Measurements from ENCODE around the gene ATAD3B.
"Not testable (repeated sequence)": the region's sequence is repeated elsewhere in the genome, so short reads cannot be mapped to it uniquely, and the experiment has no call there.

Gene ATAD3B

DNA sequence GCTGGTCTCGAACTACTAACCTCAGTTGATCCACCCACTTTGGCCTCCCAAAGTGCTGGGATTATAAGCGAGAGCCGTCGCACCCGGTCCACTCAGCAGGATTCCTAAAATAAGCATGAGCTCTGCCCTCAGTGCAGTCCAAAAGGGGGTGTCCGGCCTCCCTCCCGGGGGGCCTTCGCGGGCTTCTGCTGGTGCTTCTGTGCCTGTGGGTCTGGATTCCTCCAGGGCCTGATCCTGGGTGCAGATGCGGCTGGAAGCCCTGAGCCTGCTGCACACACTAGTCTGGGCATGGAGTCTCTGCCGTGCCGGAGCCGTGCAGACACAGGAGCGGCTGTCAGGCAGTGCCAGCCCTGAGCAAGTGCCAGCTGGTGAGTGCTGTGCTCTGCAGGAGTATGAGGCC, 45.4 kb downstream of the ATAD3B start:
- not testable (repeated sequence) for H3K4me1 ChIP-seq (ENCODE audit: control insufficient read depth, insufficient read depth, low read length, poor library complexity, severe bottlenecking); H3K9me3 ChIP-seq (ENCODE audit: control insufficient read depth, low read length); H3K4me3 ChIP-seq (ENCODE audit: extremely low read depth, insufficient read depth, low read length, poor library complexity, severe bottlenecking); H3K27ac ChIP-seq (ENCODE audit: low read depth, low read length, severe bottlenecking)
- peaks cover 44% of the 10 kb centered on the region for H3K36me3 ChIP-seq (ENCODE audit: control insufficient read depth, insufficient read depth, low read length)
- 88 to 96% methylated on average over 7 to 10 of the region's 14 CpGs for WGBS, 2 experiments (ENCODE audit: insufficient coverage in 2 of 2)

DNA sequence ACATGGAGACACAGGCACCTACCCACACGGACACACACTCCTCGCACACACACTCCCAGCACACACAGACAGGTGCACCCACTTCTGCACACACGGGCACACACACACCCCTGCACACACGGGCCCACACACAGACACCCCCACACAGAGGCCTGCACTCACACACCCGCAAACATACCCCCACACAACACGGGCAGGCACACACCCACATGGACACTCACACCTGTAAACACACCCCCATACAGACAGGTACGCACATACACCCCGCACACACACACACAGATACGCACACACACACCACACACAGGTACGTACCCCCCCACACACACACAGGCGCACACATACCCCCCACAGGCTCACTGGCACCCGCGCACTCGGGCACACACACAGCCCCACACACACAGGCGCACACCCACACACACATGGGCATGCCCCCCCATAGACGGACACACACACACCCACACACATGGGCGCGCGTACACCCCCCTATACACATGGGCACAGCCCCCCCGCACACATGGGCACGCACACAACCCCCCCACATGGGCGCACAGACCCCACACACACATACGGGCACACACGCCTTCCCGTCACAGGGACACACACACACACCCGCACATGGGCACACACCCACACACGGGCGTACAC, 46.5 kb downstream of the ATAD3B start:
- H3K36me3 ChIP-seq (ENCODE audit: control insufficient read depth, insufficient read depth, low read length) = peaks cover 45% of the 10 kb centered on the region
- no peak overlapping the region for H3K4me3 ChIP-seq (ENCODE audit: extremely low read depth, insufficient read depth, low read length, poor library complexity, severe bottlenecking)
- no peak overlapping the region for H3K27ac ChIP-seq (ENCODE audit: low read depth, low read length, severe bottlenecking)
- H3K9me3 ChIP-seq (ENCODE audit: control insufficient read depth, low read length) = no peaks in the 10 kb centered on the region
- WGBS, 2 experiments (ENCODE audit: insufficient coverage in 2 of 2) = 93 to 100% methylated on average over 3 to 9 of the region's 28 CpGs
- H3K4me1 ChIP-seq (ENCODE audit: control insufficient read depth, insufficient read depth, low read length, poor library complexity, severe bottlenecking) = no peaks in the 10 kb centered on the region

DNA sequence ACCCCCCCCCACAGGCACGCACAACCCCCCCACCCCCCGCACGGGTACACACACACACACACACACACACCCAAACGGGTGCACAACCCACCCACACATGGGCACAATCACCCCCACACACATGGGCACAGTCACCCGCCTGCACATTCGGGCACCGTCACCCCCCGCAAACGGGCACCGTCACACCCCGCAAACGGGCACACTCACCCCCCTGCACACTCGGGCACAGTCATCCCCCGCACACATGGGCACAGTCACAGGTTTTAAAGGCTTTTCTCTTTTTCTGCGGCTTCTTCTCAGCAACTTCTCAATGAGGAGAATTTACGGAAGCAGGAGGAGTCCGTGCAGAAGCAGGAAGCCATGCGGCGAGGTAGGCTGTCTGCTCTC, 47.0 kb downstream of the ATAD3B start:
- H3K4me3 ChIP-seq (ENCODE audit: extremely low read depth, insufficient read depth, low read length, poor library complexity, severe bottlenecking); H3K9me3 ChIP-seq (ENCODE audit: control insufficient read depth, low read length); H3K4me1 ChIP-seq (ENCODE audit: control insufficient read depth, insufficient read depth, low read length, poor library complexity, severe bottlenecking); H3K27ac ChIP-seq (ENCODE audit: low read depth, low read length, severe bottlenecking): not testable (repeated sequence)
- WGBS, 2 experiments (ENCODE audit: insufficient coverage in 2 of 2) = 92 to 95% methylated on average over 2 to 9 of the region's 19 CpGs
- peaks cover 50% of the 10 kb centered on the region for H3K36me3 ChIP-seq (ENCODE audit: control insufficient read depth, insufficient read depth, low read length)

DNA sequence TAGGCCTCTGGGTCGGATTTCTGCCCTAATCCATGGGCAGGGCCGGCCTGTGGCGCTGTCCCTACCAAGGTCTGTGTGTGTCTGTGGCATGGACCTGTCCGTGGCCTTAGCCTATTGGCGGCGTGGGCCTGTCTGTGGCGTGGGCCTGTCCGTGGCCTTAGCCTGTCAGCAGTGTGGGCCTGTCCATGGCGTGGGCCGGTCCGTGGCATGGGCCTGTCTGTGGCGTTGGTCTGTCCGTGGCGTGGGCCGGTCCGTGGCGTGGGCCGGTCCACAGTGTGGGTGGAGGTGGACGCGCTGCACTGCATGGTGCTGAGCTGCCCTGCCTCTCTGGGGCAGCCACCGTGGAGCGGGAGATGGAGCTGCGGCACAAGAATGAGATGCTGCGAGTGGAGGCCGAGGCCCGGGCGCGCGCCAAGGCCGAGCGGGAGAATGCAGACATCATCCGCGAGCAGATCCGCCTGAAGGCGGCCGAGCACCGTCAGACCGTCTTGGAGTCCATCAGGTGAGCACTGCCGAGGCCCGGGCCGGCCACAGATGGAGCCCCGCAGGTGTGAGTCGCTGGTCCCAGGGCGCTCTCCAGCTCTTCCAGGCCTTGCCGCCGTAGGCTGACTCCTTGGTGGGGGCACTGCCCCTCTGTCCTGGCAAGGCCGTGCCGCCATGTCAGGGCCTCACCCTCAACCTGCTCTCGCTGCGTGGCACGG, 48.4 kb downstream of the ATAD3B start:
- not testable (repeated sequence) for H3K4me1 ChIP-seq (ENCODE audit: control insufficient read depth, insufficient read depth, low read length, poor library complexity, severe bottlenecking); H3K9me3 ChIP-seq (ENCODE audit: control insufficient read depth, low read length); H3K27ac ChIP-seq (ENCODE audit: low read depth, low read length, severe bottlenecking); H3K4me3 ChIP-seq (ENCODE audit: extremely low read depth, insufficient read depth, low read length, poor library complexity, severe bottlenecking)
- 96 to 97% methylated on average over 31 to 40 of the region's 51 CpGs for WGBS, 2 experiments (ENCODE audit: insufficient coverage in 2 of 2)
- peaks cover 49% of the 10 kb centered on the region for H3K36me3 ChIP-seq (ENCODE audit: control insufficient read depth, insufficient read depth, low read length)

DNA sequence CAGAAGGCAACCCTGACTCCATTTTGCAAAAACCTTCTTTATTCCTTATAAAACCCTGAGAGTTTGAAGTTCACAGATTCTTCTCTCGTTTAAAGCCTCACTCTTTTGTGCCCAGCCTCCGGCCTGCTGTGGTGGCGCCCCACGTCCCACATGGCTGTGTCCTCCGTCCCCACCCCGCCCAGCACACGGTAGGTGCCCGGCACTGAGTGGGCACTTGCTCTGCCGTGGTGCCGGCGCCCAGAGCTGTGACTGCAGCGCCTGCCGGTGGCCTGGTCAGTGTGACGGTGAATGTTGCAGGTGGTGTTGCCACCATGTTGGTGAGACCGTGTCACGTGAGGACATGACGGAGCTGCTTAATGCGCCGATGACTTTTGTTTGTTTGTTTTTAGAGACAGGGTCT, 49.8 kb downstream of the ATAD3B start:
- H3K9me3 ChIP-seq (ENCODE audit: control insufficient read depth, low read length) = no peaks in the 10 kb centered on the region
- H3K4me3 ChIP-seq (ENCODE audit: extremely low read depth, insufficient read depth, low read length, poor library complexity, severe bottlenecking) = no peak overlapping the region
- H3K36me3 ChIP-seq (ENCODE audit: control insufficient read depth, insufficient read depth, low read length) = peaks cover 51% of the 10 kb centered on the region
- WGBS, 2 experiments (ENCODE audit: insufficient coverage in 2 of 2) = 97 to 99% methylated on average over 17 to 18 of the region's 19 CpGs
- no peak overlapping the region for H3K27ac ChIP-seq (ENCODE audit: low read depth, low read length, severe bottlenecking)
- H3K4me1 ChIP-seq (ENCODE audit: control insufficient read depth, insufficient read depth, low read length, poor library complexity, severe bottlenecking) = no peaks in the 10 kb centered on the region

DNA sequence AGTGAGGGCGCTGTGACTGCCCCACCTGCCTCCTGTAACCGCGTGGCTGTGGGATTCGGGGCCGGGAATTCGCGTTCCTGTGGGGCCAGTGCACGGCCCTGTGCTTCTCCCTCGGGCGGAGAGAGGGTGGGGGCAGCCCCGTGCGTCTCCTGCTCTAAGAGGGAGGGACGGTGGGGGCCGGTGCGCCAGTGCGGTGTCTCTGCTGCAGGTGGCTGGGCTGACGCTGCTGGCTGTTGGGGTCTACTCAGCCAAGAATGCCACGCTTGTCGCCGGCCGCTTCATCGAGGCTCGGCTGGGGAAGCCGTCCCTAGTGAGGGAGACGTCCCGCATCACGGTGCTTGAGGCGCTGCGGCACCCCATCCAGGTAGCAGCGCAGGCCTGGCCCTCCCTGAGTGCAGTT, 51.0 kb downstream of the ATAD3B start:
- H3K27ac ChIP-seq (ENCODE audit: low read depth, low read length, severe bottlenecking); H3K4me1 ChIP-seq (ENCODE audit: control insufficient read depth, insufficient read depth, low read length, poor library complexity, severe bottlenecking); H3K4me3 ChIP-seq (ENCODE audit: extremely low read depth, insufficient read depth, low read length, poor library complexity, severe bottlenecking); H3K9me3 ChIP-seq (ENCODE audit: control insufficient read depth, low read length): not testable (repeated sequence)
- H3K36me3 ChIP-seq (ENCODE audit: control insufficient read depth, insufficient read depth, low read length) = peaks cover 47% of the 10 kb centered on the region
- WGBS, 2 experiments (ENCODE audit: insufficient coverage in 2 of 2) = 96 to 98% methylated on average over 7 to 19 of the region's 30 CpGs

DNA sequence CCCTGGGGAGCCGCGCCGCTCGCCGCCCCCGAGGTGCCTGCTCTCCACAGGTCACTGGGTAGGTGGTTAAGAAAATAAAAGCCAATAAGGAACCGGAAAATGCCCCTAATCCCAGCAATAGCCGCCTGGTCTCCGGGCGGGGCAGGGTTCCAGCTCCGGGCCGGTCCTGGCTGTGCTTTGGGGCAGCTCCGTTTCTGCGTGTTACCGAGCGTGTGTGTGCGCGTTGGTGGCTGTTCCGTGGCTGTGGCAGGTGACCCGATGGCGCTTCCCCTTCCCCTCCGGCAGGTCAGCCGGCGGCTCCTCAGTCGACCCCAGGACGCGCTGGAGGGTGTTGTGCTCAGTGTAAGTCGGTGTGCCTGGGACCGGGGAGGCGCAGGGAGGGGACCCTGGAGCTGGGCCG, 51.7 kb downstream of the ATAD3B start:
- WGBS, 2 experiments (ENCODE audit: insufficient coverage in 2 of 2) = 92 to 97% methylated on average over 16 to 26 of the region's 31 CpGs
- H3K4me1 ChIP-seq (ENCODE audit: control insufficient read depth, insufficient read depth, low read length, poor library complexity, severe bottlenecking); H3K9me3 ChIP-seq (ENCODE audit: control insufficient read depth, low read length); H3K4me3 ChIP-seq (ENCODE audit: extremely low read depth, insufficient read depth, low read length, poor library complexity, severe bottlenecking); H3K27ac ChIP-seq (ENCODE audit: low read depth, low read length, severe bottlenecking): not testable (repeated sequence)
- H3K36me3 ChIP-seq (ENCODE audit: control insufficient read depth, insufficient read depth, low read length) = peaks cover 48% of the 10 kb centered on the region

DNA sequence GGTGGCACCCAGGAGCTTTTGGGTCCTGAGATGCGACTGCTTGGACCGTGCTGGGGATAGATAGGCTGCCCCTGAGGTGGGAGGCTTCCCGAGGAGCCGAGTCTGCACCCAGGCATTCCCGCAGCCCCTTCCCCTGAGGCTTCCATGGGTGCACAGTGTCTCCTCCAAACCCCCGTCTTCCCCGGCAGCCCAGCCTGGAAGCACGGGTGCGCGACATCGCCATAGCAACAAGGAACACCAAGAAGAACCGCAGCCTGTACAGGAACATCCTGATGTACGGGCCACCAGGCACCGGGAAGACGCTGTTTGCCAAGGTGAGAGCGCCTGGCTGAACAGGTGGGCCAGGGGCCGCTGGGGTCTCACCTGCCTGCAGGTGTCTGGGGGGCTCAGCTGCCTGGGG, 52.1 kb downstream of the ATAD3B start:
- not testable (repeated sequence) for H3K4me1 ChIP-seq (ENCODE audit: control insufficient read depth, insufficient read depth, low read length, poor library complexity, severe bottlenecking); H3K9me3 ChIP-seq (ENCODE audit: control insufficient read depth, low read length); H3K4me3 ChIP-seq (ENCODE audit: extremely low read depth, insufficient read depth, low read length, poor library complexity, severe bottlenecking); H3K27ac ChIP-seq (ENCODE audit: low read depth, low read length, severe bottlenecking)
- peaks cover 48% of the 10 kb centered on the region for H3K36me3 ChIP-seq (ENCODE audit: control insufficient read depth, insufficient read depth, low read length)
- WGBS, 2 experiments (ENCODE audit: insufficient coverage in 2 of 2) = 92 to 96% methylated on average over 13 to 15 of the region's 17 CpGs

DNA sequence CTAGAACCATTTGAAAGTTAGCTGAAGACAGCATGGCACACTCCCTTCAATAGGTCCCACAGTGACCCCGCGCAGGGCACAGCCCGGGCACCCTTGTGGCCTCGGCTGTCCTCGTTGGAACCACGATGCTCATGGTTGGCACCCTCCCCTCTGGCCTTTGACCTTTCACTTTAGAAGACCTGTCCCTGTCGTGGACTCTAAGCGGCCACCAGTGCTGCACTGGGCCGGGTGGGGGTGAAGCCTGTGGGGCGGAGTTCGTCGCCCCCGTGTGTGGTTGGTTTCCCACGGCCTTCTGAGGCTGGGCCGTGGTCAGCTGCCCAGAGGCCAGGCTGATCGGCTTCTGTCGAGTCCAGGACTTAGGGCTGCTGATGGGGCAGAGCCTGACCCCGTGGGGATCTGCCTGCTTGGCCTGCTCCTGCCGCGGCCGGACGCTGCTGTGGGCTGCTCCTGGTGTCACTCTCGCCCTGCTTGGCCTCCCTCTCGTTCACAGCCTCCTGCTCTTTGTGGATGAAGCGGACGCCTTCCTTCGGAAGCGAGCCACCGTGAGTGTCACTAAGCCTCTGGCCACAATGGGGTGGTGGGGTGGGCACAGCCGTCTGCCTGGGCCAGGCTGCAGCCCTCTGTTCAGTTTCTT, 53.3 kb downstream of the ATAD3B start:
- not testable (repeated sequence) for H3K9me3 ChIP-seq (ENCODE audit: control insufficient read depth, low read length); H3K4me1 ChIP-seq (ENCODE audit: control insufficient read depth, insufficient read depth, low read length, poor library complexity, severe bottlenecking); H3K27ac ChIP-seq (ENCODE audit: low read depth, low read length, severe bottlenecking); H3K4me3 ChIP-seq (ENCODE audit: extremely low read depth, insufficient read depth, low read length, poor library complexity, severe bottlenecking)
- peaks cover 59% of the 10 kb centered on the region for H3K36me3 ChIP-seq (ENCODE audit: control insufficient read depth, insufficient read depth, low read length)
- WGBS, 2 experiments (ENCODE audit: insufficient coverage in 2 of 2) = 94 to 99% methylated on average over 26 to 27 of the region's 30 CpGs

DNA sequence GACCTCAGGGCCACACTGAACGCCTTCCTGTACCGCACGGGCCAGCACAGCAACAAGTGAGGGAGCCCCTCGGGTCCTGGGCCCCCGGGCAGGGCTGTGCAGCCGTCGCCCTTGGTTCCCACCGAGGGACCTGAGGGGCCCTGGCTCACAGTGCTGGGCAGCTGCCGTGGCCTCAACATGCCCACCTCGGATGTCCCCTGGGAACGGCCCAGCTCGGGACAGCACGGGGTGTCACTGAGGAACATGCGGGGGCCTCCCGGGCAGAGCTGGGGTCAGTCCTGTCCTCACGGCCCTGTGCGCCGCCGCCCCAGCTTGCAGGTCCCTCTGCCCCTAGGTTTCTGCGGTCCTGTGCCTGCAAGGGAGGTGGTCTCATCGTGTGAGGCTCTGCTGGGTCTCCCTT, 54.9 kb downstream of the ATAD3B start:
- 100% methylated on average over 2 to 5 of the region's 21 CpGs for WGBS, 2 experiments (ENCODE audit: insufficient coverage in 2 of 2)
- H3K36me3 ChIP-seq (ENCODE audit: control insufficient read depth, insufficient read depth, low read length) = peaks cover 62% of the 10 kb centered on the region

More for the DNA sequence above, 54.9 kb downstream of the ATAD3B start:
- H3K9me3 ChIP-seq (ENCODE audit: control insufficient read depth, low read length) = peaks cover 12% of the 10 kb centered on the region
- not testable (repeated sequence) for H3K4me3 ChIP-seq (ENCODE audit: extremely low read depth, insufficient read depth, low read length, poor library complexity, severe bottlenecking); H3K27ac ChIP-seq (ENCODE audit: low read depth, low read length, severe bottlenecking); H3K4me1 ChIP-seq (ENCODE audit: control insufficient read depth, insufficient read depth, low read length, poor library complexity, severe bottlenecking)
